ENCODE measurements around the gene HNRNPLL. TPM values are rescaled to one million over a fixed set of nuclear protein-coding genes. Genes with fewer than 3 reads are reported as not detected.

The HNRNPLL gene
- total and polyA plus RNA-seq, 2 of the 8 experiments (the other 6 are each of a cell fraction or from before 2014, with no cell fraction given) = 18.6 to 69.3 TPM

DNA sequence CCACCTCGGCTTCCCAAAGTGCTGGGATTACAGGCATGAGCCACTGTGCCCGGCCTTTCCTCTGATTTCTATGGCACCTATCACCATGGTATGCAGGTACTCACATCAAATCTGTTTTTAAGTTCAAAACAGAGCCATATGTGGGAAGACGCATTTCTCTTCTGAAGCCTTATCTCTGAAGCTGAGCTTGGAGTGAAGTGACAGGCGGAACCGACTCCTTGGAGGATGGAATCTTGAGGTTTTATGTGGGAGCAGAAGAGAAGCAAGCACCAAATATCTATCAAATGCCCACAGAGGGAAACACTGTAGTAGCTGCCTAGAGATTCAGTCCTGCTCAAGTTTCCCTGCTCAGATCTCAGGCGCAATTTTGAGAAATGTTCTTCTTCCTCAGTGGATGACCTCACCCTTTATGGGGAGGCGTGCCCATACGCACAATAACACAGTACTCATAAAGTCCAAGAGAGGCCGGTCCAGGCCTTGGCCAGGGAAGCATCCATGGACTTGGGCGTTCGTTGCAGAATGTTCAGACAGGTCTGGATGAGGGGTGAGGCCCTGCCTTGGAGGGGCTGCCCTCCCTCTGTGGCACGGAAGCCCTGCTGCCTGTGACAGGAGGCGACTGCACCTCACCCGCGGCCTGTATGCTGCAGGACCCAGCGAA lies 67.9 kb downstream of the HNRNPLL start:
- H2AFZ ChIP-seq (ENCODE audit: low read length) = no peak overlapping the region
- TF ChIP-seq POLR2AphosphoS5 (IDR thresholded peaks at IDR 0.05; ENCODE audit: low read depth, low read length) = no peak
- TF ChIP-seq SAP30 (IDR thresholded peaks at IDR 0.05; ENCODE audit: insufficient read depth, insufficient replicate concordance, low read length) = no peak
- no peak for TF ChIP-seq JUND (IDR thresholded peaks at IDR 0.05; ENCODE audit: low read length)
- TF ChIP-seq ZNF274 (IDR thresholded peaks at IDR 0.05; ENCODE audit: borderline replicate concordance, extremely low read depth, low read length) = no peak
- TF ChIP-seq GTF2F1 (IDR thresholded peaks at IDR 0.05; ENCODE audit: borderline replicate concordance, low read depth, low read length) = no peak
- TF ChIP-seq SIN3A (conservative IDR thresholded peaks at IDR 0.05 in 1 of 2, IDR thresholded peaks at IDR 0.05 in 1 of 2; ENCODE audit: low read depth in 1 of 2, low read length in 2 of 2) = no peak
- TF ChIP-seq TAF7 (optimal IDR thresholded peaks at IDR 0.05; ENCODE audit: borderline replicate concordance, low read depth, low read length) = no peak
- TF ChIP-seq RBBP5 (IDR thresholded peaks at IDR 0.05; ENCODE audit: borderline replicate concordance, low read depth, low read length) = no peak
- TF ChIP-seq RAD21 (IDR thresholded peaks at IDR 0.05 in 1 of 2, conservative IDR thresholded peaks at IDR 0.05 in 1 of 2; ENCODE audit: low read depth in 2 of 2, low read length in 2 of 2) = no peak
- no peak for TF ChIP-seq SIRT6 (IDR thresholded peaks at IDR 0.05; ENCODE audit: low read length)
- no peak for TF ChIP-seq EGR1 (IDR thresholded peaks at IDR 0.05; ENCODE audit: borderline replicate concordance, low read depth, low read length)

More for the DNA sequence above, 67.9 kb downstream of the HNRNPLL start:
- Histone ChIP-seq H3K27me3 (replicated peaks in 1 of 4; ENCODE audit: control insufficient read depth in 3 of 4, extremely low read depth in 1 of 4, insufficient read depth in 3 of 4, low read length in 3 of 4) (peaks cover 0 to 12% (median 6%) of the 10 kb centered on the region in 4 experiments; a peak in 4 of 7 replicates), H2AK5ac (ENCODE audit: low read depth, low read length) (no peak overlapping the region), H3K4me3 (ENCODE audit: extremely low read depth in 1 of 4, insufficient read depth in 2 of 4, low read depth in 3 of 4, low read length in 4 of 4) (no peak overlapping the region), H3K23me2 (ENCODE audit: low read depth, low read length) (peaks cover 2% of the 10 kb centered on the region; the same call in 1 of the 2 replicates), H3K4me2 (ENCODE audit: insufficient read depth in 1 of 2, low read depth in 2 of 2, low read length in 2 of 2) (no peak overlapping the region; a peak in 1 of 4 replicates), H3K36me3 (ENCODE audit: control insufficient read depth in 2 of 4, insufficient read depth in 4 of 4, low read length in 3 of 4) (no peaks in the 10 kb centered on the region), H3K9ac (replicated peaks in 1 of 4; ENCODE audit: extremely low read depth in 1 of 4, low read depth in 3 of 4, low read length in 3 of 4) (no peak overlapping the region), H3K79me1 (ENCODE audit: low read depth, low read length) (no peaks in the 10 kb centered on the region), H4K5ac (ENCODE audit: insufficient read length, low read depth, low read length) (no peak overlapping the region), H3K27ac (ENCODE audit: low read depth, low read length) (no peak overlapping the region), H4K20me1 (replicated peaks in 1 of 2; ENCODE audit: control insufficient read depth in 1 of 2, insufficient read depth in 2 of 2, low read length in 2 of 2) (no peaks in the 10 kb centered on the region), H3K18ac (ENCODE audit: extremely low read depth, low read length) (no peak overlapping the region), H3K79me2 (ENCODE audit: control insufficient read depth in 1 of 2, insufficient read depth in 2 of 2, low read length in 2 of 2) (no peaks in the 10 kb centered on the region), H3K4me1 (replicated peaks in 1 of 4; ENCODE audit: control insufficient read depth in 3 of 4, insufficient read depth in 4 of 4, low read length in 3 of 4) (peaks cover 0 to 4% (median under 1%) of the 10 kb centered on the region in 4 experiments; a peak in 4 of 7 replicates), H4K8ac (ENCODE audit: extremely low read depth, insufficient read depth, low read length) (no peak overlapping the region; the same call in 1 of the 2 replicates), H3K4ac (replicated peaks; ENCODE audit: insufficient read length, low read depth, low read length) (no peak overlapping the region), H3K14ac (ENCODE audit: insufficient read length) (no peak overlapping the region), H2BK20ac (ENCODE audit: low read length) (no peak overlapping the region), H3K56ac (replicated peaks; ENCODE audit: insufficient read length, low read depth, low read length) (no peak overlapping the region), H3K23ac (ENCODE audit: insufficient read length) (no peak overlapping the region), H2BK120ac (replicated peaks; ENCODE audit: low read depth, low read length) (no peak overlapping the region), H2BK5ac (ENCODE audit: low read depth, low read length) (no peak overlapping the region), H2BK15ac (ENCODE audit: low read length) (no peak overlapping the region), H3K9me3 (ENCODE audit: insufficient read depth in 2 of 2, low read depth in 1 of 2, low read length in 1 of 2) (no peaks in the 10 kb centered on the region), H4K91ac (replicated peaks; ENCODE audit: insufficient read length, low read length) (no peak overlapping the region), H2BK12ac (ENCODE audit: low read depth, low read length) (no peak overlapping the region; the same call in 1 of the 2 replicates)
- ChIA-PET POLR2A (ENCODE audit: partially characterized antibody) (interaction anchor here (4.0 to 4.6 kb wide), 2 partner anchors 209 to 216 kb away, joined by 18 to 20 read pairs; partner anchors contain the start of gene SRSF7), CTCF (ENCODE audit: partially characterized antibody) (interaction anchor here (0.6 to 5.1 kb wide), 16 partner anchors 12 to 1513 kb away, joined by 3 to 47 read pairs (median 4); no protein-coding TSS in a partner anchor)
- FAIRE-seq (no peak), DNase-seq (ENCODE audit: low read depth in 1 of 2, low spot score in 2 of 2) (no peak)
- WGBS, 2 experiments (ENCODE audit: extremely low coverage in 1 of 2, insufficient coverage in 1 of 2, insufficient read length in 1 of 2, insufficient replicate concordance in 2 of 2, low coverage in 1 of 2, low lambda C conversion rate in 2 of 2, missing lambda C conversion rate in 1 of 2) = 91% methylated on average over 16 of the region's 16 CpGs; no CpG with 5 or more reads in 1 of the 2 experiments

All from H1 (cell line).